Neural cell (in vitro differentiated cells): Measurements from ENCODE around the gene NMT1. TPM values are rescaled to one million over a fixed set of nuclear protein-coding genes. Genes with fewer than 3 reads are reported as not detected.

ENCODE experiments used
- H2AFZ ChIP-seq: fragments of 200-600, 300-800 bp; sonication (generic), shearing (Covaris generic); 2 replicates; pipeline ENCODE4 v1.6.0; 2014; ENCODE audit warnings: low read depth, mild to moderate bottlenecking, antibody characterized with exemption, low read length, moderate library complexity
- H3F3A ChIP-seq: fragments of 200-600 bp; shearing (Covaris generic); 2 replicates; pipeline ENCODE4 v1.6.1; 2016; ENCODE audit warnings: mild to moderate bottlenecking, moderate library complexity, mixed read lengths, antibody characterized with exemption, low read length; ENCODE audit not compliant: insufficient read depth, poor library complexity, severe bottlenecking
- H3K27ac ChIP-seq: fragments of 200-600, 300-800 bp; sonication (generic), shearing (Covaris generic); 2 replicates; pipeline ENCODE4 v1.5.1; 2014; ENCODE audit warnings: mild to moderate bottlenecking, low read length, moderate library complexity
- H3K27me3 ChIP-seq: fragments of 300-800, 200-600 bp; sonication (generic), shearing (Covaris generic); 2 replicates; pipeline ENCODE4 v1.6.0; 2014; ENCODE audit warnings: mild to moderate bottlenecking, low read depth, low read length, moderate library complexity; ENCODE audit not compliant: insufficient read depth
- H3K36me3 ChIP-seq: fragments of 300-800, 200-600 bp; sonication (generic), shearing (Covaris generic); 2 replicates; pipeline ENCODE4 v1.5.1; 2014; ENCODE audit warnings: mild to moderate bottlenecking, antibody characterized with exemption, low read length, moderate library complexity; ENCODE audit not compliant: insufficient read depth
- H3K4me2 ChIP-seq: fragments of 300-800, 200-600 bp; sonication (generic), shearing (Covaris generic); 2 replicates; pipeline ENCODE4 v1.6.0; 2014; ENCODE audit warnings: mild to moderate bottlenecking, low read length
- H3K4me3 ChIP-seq: fragments of 300-800, 200-600 bp; sonication (generic), shearing (Covaris generic); 2 replicates; pipeline ENCODE4 v1.5.1; 2014; ENCODE audit warnings: mild to moderate bottlenecking, low read length, moderate library complexity
- H3K79me2 ChIP-seq: fragments of 200-600 bp; shearing (Covaris generic); replicated peaks from 2 replicates; pipeline ENCODE4 v1.6.0; 2014; ENCODE audit warnings: mild to moderate bottlenecking, low read length, moderate library complexity; ENCODE audit not compliant: insufficient read depth
- H3K9ac ChIP-seq: fragments of 300-800, 200-600 bp; sonication (generic), shearing (Covaris generic); 2 replicates; pipeline ENCODE4 v1.6.1; 2016; ENCODE audit warnings: mild to moderate bottlenecking, low read length, mixed read lengths
- H3K9me2 ChIP-seq: fragments of 200-600 bp; shearing (Covaris generic); 2 replicates; pipeline ENCODE4 v1.6.1; 2016; ENCODE audit warnings: mild to moderate bottlenecking, low read length, mixed read lengths; ENCODE audit not compliant: insufficient read depth
- H3K9me3 ChIP-seq: fragments of 200-600, 300-800 bp; sonication (generic), shearing (Covaris generic); 2 replicates; pipeline ENCODE4 v1.6.1; 2016; ENCODE audit warnings: mild to moderate bottlenecking, mixed run types, low read length, moderate library complexity, mixed read lengths
- H4K20me1 ChIP-seq: fragments of 200-600 bp; shearing (Covaris generic); 2 replicates; pipeline ENCODE4 v1.6.1; 2016; ENCODE audit warnings: mild to moderate bottlenecking, mixed run types; ENCODE audit not compliant: insufficient read depth
- CTCF ChIP-seq: fragments of 450-650 bp; IDR thresholded peaks from 2 replicates; pipeline ENCODE4 v1.5.1; 2014; ENCODE audit warnings: antibody characterized with exemption, mild to moderate bottlenecking, moderate library complexity; ENCODE audit not compliant: poor library complexity, severe bottlenecking
- EP300 ChIP-seq: fragments of 450-650 bp; conservative IDR thresholded peaks from 2 replicates; pipeline ENCODE4 v1.6.1; 2014; ENCODE audit warnings: antibody characterized with exemption, mild to moderate bottlenecking, moderate library complexity; ENCODE audit not compliant: poor library complexity, severe bottlenecking
- EZH2 ChIP-seq: fragments of 200-600, 300-800 bp; shearing (Covaris generic), sonication (generic); IDR thresholded peaks from 2 replicates; pipeline ENCODE4 v1.6.1; 2014; ENCODE audit warnings: antibody characterized with exemption, low read length, borderline replicate concordance, mild to moderate bottlenecking; ENCODE audit not compliant: insufficient read depth, poor library complexity, severe bottlenecking
- MXI1 ChIP-seq: fragments of 450-650 bp; conservative IDR thresholded peaks from 2 replicates; pipeline ENCODE4 v1.6.1; 2014; ENCODE audit warnings: antibody characterized with exemption, mild to moderate bottlenecking; ENCODE audit not compliant: poor library complexity, severe bottlenecking
- POLR2AphosphoS5 ChIP-seq: IDR thresholded peaks from 2 replicates; pipeline ENCODE4 v1.6.1; 2012
- RAD21 ChIP-seq: fragments of 450-650 bp; conservative IDR thresholded peaks from 2 replicates; pipeline ENCODE4 v1.6.1; 2014; ENCODE audit warnings: antibody characterized with exemption, mild to moderate bottlenecking, moderate library complexity
- REST ChIP-seq: IDR thresholded peaks from 2 replicates; pipeline ENCODE4 v1.6.1; 2012; ENCODE audit warnings: borderline replicate concordance
- SMC3 ChIP-seq: fragments of 450-650 bp; conservative IDR thresholded peaks from 2 replicates; pipeline ENCODE4 v1.6.1; 2014; ENCODE audit warnings: antibody characterized with exemption, mild to moderate bottlenecking, moderate library complexity; ENCODE audit not compliant: poor library complexity
- TAF1 ChIP-seq: IDR thresholded peaks from 2 replicates; pipeline ENCODE4 v1.6.1; 2012; ENCODE audit warnings: low read depth
- polyA plus RNA-seq: library from polyadenylated mRNA; depleted of rRNA; stranded (reverse); fragments of >200 nt; gene quantifications from 2 replicates; pipeline ENCODE4 v1.2.3, GENCODE V29; 2014

Gene NMT1
- polyA plus RNA-seq, 1 donor from 2014 or later = 23.4 TPM

DNA sequence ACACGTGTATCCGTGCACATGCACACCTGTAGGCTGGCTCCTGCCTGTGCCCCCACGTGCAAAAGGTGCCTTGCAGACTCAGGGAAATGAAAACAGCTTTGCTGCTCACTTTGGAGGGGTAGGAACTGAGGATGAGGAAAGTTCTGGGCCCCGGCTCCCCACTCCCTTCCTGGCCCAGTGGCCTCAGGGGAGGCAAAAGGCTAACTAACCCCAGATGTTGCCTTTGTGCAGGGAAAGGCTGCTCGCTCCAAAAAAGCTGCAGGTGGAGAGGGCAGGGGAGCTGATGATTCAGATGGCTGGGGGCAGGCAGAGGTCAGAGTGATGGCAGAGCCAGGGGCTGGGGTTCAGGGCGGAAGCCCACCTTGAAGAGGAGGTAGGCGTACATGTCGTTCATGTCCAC lies 58.8 kb downstream of the NMT1 start:
- Histone ChIP-seq H2AFZ (no peak overlapping the region), H3K4me2 (no peak overlapping the region), H3K4me3 (no peak overlapping the region), H3K27me3 (no peaks in the 10 kb centered on the region), H3K27ac (no peak overlapping the region), H3K79me2 (no peaks in the 10 kb centered on the region), H3K36me3 (no peaks in the 10 kb centered on the region), H3K9me3 (no peaks in the 10 kb centered on the region), H3K9me2 (no peaks in the 10 kb centered on the region), H3F3A (no peaks in the 10 kb centered on the region), H4K20me1 (no peaks in the 10 kb centered on the region), H3K9ac (no peak overlapping the region)
- no peak for TF ChIP-seq SMC3
- TF ChIP-seq EP300 = no peak
- TF ChIP-seq RAD21 = no peak
- no peak for TF ChIP-seq MXI1
- no peak for TF ChIP-seq EZH2
- TF ChIP-seq REST = no peak
- TF ChIP-seq POLR2AphosphoS5 = no peak
- TF ChIP-seq CTCF = no peak
- no peak for TF ChIP-seq TAF1

DNA sequence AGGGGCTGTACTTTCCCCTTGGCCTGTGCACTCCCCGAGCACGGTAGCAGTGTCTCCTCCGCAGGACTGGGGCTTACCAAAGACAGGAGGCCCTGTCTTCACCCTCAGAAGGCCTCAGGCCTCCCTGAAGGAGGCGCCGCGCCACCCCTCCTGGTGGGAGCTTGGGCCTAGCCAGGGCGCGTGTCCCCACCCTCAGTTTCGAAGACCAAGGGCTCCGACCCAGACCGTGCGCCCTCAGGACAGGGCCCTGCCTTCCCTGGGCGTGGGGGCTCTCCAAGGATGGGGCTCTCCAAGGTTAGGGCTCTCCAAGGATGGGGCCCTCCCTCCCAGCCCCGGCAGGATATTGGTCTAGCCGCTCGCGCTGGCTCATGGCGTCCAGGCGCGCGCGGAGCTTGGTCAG lies 59.4 kb downstream of the NMT1 start:
- no peak overlapping the region for H2AFZ ChIP-seq
- H3F3A ChIP-seq = no peaks in the 10 kb centered on the region
- H3K36me3 ChIP-seq = no peaks in the 10 kb centered on the region
- H4K20me1 ChIP-seq = no peaks in the 10 kb centered on the region
- no peaks in the 10 kb centered on the region for H3K9me2 ChIP-seq
- no peak for TF ChIP-seq TAF1
- no peak for TF ChIP-seq EP300
- no peak for TF ChIP-seq EZH2
- TF ChIP-seq MXI1 = no peak
- TF ChIP-seq CTCF = no peak
- no peak for TF ChIP-seq POLR2AphosphoS5
- TF ChIP-seq REST = no peak
- no peak for TF ChIP-seq RAD21
- TF ChIP-seq SMC3 = no peak
- H3K9ac ChIP-seq = no peak overlapping the region
- no peaks in the 10 kb centered on the region for H3K27me3 ChIP-seq
- H3K79me2 ChIP-seq = no peaks in the 10 kb centered on the region
- H3K4me3 ChIP-seq = no peak overlapping the region
- no peaks in the 10 kb centered on the region for H3K9me3 ChIP-seq
- no peak overlapping the region for H3K4me2 ChIP-seq
- H3K27ac ChIP-seq = no peak overlapping the region
